Uterus (tissue), 2 donors: ENCODE data around the gene FPGT.

ENCODE experiments used
- CTCF ChIP-seq, 4 experiments: fragments of 200-600 bp in 2 of 4; fragments of 450-650 bp in 2 of 4; sonication (generic) in 2 of 4; IDR thresholded peaks; one replicate each; pipeline ENCODE4 v1.5.1; 2016 to 2019; ENCODE audit warnings: antibody characterized with exemption in 4 of 4, mild to moderate bottlenecking in 2 of 4, moderate library complexity in 1 of 4
- POLR2A ChIP-seq, 2 donors: fragments of 450-650 bp; IDR thresholded peaks; one replicate each; pipeline ENCODE4 v1.6.1; 2016; ENCODE audit warnings: antibody characterized with exemption in 2 of 2, mild to moderate bottlenecking in 1 of 2, moderate library complexity in 1 of 2

GRCh38 chr1:74199504-74199903 is 1.5 kb downstream of the FPGT start:
- TF ChIP-seq POLR2A (IDR thresholded peaks at IDR 0.05) (no peak), CTCF (IDR thresholded peaks at IDR 0.05) (no peak)
